NK-92 (cell line): ENCODE measurements around the gene VTN.

ENCODE experiments used
- DNase-seq: peaks from one replicate; lab custom pipeline; 2025; ENCODE audit not compliant: unreplicated experiment; lab: John Stamatoyannopoulos, UW

The VTN gene

DNA sequence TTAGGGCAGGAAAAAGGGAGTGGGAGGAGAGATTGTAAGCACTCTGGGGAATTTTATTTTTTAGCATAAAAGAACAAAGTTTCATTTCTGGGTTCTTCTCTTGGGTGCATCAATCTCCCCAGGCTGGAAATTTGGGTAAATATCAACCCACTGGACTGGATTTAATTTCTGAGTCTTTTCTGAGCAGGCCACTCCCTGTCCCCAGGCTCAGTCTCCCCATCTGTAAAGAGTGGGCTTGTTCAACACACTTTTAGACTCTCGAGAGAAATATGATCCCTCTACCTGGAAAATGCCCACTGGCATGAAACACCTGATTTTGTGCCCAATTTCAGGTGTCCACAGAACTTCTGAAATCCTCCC, 617 bp upstream of the VTN start:
- no peak for DNase-seq

- no peak for DNase-seq
Observed at GRCh38 chr17:28369684-28370034, 448 bp downstream of the VTN start.

- no peak for DNase-seq
Observed at GRCh38 chr17:28368915-28369683, 1.0 kb downstream of the VTN start.

GRCh38 chr17:28368306-28368831, 1.7 kb downstream of the VTN start:
- no peak for DNase-seq

DNA sequence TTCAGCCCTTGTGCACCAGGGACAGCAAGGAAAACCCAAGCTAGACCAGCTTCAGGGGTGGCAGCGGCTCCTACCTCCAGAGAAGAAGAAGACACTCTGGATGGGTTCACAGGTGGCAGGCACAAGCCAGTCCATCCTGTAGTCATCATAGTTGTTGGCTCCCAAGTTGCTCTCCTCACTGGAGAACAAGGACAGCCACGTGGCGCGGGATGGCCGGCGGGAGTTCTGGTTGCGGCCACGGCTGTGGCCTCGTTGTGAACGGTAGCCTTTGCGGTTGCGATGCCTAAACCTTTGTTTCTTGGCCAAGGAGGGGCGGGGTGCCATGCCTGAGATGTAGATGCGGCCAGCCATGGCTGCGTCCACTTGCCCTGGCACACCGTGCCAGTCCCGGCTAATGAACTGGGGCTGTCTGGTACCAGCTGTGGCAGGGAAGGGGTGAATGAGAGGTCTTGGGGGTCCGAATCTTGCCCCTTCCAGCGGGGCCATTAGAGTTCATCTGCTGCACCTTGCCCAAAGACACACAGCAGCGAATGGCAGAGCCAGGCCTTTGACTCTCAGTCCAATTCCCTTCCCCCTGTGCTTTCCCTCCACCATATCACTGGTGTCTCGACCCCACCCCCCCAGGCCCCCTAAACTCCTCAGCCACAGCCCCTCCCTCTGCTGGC, 2.3 kb downstream of the VTN start:
- DNase-seq = no peak

GRCh38 chr17:28366605-28367004, 3.5 kb downstream of the VTN start:
- no peak for DNase-seq

DNA sequence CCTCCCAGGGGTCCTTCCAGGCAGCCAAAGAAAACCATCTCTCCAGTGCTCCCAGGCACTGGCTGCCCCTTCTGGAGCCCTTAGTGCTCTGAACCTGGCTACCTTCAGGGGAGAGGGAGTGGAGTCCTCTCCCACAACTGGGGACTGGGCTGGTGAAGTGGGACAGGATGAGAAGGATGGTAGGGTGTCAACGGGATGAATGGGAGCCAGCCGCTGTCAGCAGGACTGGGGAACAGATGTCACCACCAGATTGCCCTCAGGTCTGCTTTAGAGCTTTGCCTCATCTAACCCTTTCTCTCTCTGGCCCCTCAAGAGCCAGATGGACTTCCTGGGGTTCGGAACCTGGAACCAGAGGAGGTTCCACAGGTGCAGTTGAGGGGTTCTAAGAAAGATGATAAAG, 4.6 kb downstream of the VTN start:
- DNase-seq = no peak

GRCh38 chr17:28364665-28365363, 5.3 kb downstream of the VTN start, which contains the start of gene SEBOX:
Gene SEBOX, minus strand, starts transcription at chr17:28365199. Its CDS starts 48 bp downstream, at chr17:28365151.
- DNase-seq = no peak

DNA sequence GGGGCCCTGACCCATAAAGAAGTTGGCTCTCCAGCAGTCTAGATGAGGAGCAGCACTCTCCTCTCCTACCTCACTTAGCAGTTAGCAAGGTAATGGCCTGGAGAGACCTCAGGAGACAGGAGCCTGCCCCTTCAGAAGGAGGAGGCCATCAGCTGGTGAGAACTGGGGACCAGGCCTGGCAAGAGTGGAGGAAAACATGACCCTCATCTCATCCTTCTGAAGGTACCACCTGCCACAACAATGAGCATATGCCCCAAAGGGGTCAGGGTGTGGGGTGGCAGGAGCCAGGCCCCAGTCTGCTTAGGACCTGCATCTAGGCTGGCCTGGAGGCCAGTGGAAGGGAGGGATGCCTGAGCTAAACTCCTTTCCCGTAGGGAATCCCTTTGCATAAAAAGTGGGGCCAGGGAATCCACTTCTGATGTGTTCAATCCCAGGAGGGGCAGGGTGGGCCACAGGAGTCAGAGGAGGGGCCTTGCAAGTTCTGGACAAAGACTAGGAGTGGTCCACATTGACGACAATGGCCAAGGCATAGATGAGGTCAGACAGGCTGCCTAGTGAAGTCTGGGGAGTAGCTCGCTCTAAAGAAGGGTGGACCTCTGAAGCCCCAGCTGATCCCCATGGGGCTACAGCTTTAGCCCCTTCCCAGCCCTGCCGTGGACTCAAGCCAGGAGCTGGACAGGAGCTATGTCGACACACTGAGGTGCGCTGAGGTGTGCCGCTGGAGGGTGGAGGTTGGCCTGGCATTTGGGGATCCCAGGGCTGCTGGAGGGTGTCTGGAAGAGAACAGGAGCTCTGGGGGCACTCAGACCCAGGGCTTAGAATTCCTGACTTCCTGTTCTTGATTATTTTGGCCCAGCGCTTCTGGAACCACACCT, 6.1 kb downstream of the VTN start:
- DNase-seq = no peak

- DNase-seq = no peak
Observed at GRCh38 chr17:28363186-28363585, 6.9 kb downstream of the VTN start.

GRCh38 chr17:28357901-28358197, 12.3 kb downstream of the VTN start:
- DNase-seq = no peak

- DNase-seq = peak; percentile 70
Observed at GRCh38 chr17:28357061-28357900, 12.8 kb downstream of the VTN start, which contains the start of gene POLDIP2. Gene POLDIP2, minus strand, starts transcription at chr17:28357527. Its CDS starts 79 bp downstream, at chr17:28357448.

- DNase-seq = no peak
Observed at GRCh38 chr17:28350271-28350670, 19.8 kb downstream of the VTN start.

- no peak for DNase-seq
Observed at GRCh38 chr17:28348979-28349378, 21.1 kb downstream of the VTN start.

GRCh38 chr17:28347261-28347891, 22.7 kb downstream of the VTN start:
- no peak for DNase-seq

DNA sequence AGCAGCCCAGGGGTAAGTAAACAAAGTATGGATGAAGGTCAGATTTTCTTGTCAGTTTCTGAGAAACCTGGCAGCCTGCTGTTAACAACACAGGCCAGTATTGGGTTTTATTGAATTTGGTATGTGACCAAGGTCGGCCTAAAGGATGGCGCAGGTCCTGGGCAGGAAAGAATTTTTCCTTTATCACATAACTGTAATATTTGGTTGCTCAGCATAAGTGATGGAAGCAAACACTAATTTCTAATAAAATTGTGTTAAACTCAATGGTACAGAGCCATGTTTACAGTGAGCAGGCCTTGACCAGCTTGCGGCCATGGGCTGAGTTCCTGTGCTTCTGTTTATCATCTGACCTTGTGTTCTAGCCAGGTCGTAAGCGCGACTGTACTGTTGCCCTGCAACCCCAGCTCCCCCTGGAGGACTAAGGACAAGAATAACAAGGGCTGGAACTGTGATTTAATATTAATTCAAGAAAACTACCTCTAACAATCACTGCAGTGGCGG, 23.3 kb downstream of the VTN start:
- DNase-seq = no peak

DNA sequence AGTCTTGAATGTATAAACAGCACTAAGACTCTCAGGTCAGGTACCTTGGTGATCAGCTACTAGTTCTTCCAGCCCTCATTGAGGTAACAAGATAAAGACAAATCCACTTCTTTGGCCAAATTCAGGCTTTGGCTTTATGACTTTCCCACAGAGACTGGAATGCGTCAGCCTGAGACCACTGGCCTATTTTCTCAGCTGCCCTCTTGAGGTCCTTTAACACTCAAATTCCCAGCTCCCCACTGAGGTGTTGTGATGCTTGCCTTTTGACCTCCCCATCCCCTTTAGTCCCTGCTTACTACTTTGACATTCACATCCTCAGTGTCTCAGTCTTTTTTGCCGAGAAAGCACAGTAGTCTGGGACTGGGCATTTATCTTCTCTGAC, 23.9 kb downstream of the VTN start:
- DNase-seq = no peak

DNA sequence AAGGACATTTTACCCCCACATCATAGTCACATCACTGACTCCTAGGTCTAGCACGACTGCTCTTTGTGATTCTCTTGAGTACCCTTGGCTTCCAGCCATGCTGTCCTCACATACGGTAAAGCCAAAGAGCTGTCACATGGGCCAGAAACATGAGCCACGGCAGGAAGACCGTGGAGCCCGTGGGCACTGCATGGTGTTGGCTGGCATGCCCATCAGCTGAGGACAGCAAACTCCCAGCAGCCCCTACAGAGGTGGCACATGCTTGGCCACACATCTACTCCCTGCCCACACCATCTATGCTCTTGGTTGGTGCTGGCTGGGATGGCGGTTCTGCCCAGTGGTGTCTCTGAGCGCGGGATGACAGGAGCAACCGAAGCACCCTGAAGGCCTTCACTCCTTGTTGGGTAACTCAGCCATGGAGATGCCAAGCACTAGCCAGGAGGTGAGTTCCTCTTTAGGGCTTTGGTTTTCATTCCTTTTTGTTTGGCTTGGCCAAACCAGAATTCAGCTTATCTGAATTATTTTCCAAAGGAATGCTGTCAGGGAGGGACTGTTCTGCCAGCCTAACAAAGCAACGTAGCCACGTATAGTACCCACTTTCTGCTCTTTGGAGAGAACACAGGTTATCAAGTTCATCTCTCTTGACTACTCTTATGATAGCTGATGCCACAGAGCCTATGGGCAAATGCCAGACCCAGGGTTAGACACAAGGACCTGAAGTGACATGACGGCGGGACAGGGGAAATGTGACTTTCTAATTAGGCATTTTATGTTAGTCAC, 24.5 kb downstream of the VTN start:
- no peak for DNase-seq

GRCh38 chr17:28344435-28344901, 25.6 kb downstream of the VTN start:
- no peak for DNase-seq
